Upper lobe of right lung (tissue), 1 donor: Measurements from ENCODE around the gene HP. TPM values are rescaled to one million over a fixed set of nuclear protein-coding genes. Genes with fewer than 3 reads are reported as not detected.
A peak's percentile ranks its signal among the peaks of the same experiment; 100 is the strongest.

Source experiments
- ATAC-seq: fragments of 200-7000 bp; cut with Tn5 transposase; one replicate; pipeline ENCODE4 v1.9.1; 2020; ENCODE audit warnings: mild to moderate bottlenecking, moderate library complexity
- DNase-seq: peaks from one replicate; pipeline ENCODE4 v3.0.0-alpha.2; 2020
- H3K27ac ChIP-seq: fragments of 200-600 bp; one replicate; pipeline ENCODE4 v1.8.0; 2022
- H3K27me3 ChIP-seq: fragments of 200-600 bp; one replicate; pipeline ENCODE4 v1.8.0; 2022; ENCODE audit warnings: mild to moderate bottlenecking
- H3K36me3 ChIP-seq: fragments of 200-600 bp; one replicate; pipeline ENCODE4 v1.8.0; 2022
- H3K4me1 ChIP-seq: fragments of 200-600 bp; one replicate; pipeline ENCODE4 v1.8.0; 2022
- H3K4me3 ChIP-seq: fragments of 200-600 bp; one replicate; pipeline ENCODE4 v1.8.0; 2022; ENCODE audit warnings: mild to moderate bottlenecking
- H3K9me3 ChIP-seq: fragments of 200-600 bp; one replicate; pipeline ENCODE4 v1.8.0; 2022
- intact Hi-C: fragments of 100-400 bp; cut with DNase I; formaldehyde crosslinking; loops from one replicate; pipeline ENCODE4 v1.11.0; 2022
- total RNA-seq: library from RNA; stranded (reverse); fragmentation: NEBNext Ultra II Directional; extraction: Animal tissue kit (Norgen Biotek cat#: 25700); gene quantifications from one replicate; pipeline ENCODE4 v1.2.1, GENCODE V29; 2021
- TF ChIP-seq, protein P1 (sequence below): fragments of 200-600 bp; IDR thresholded peaks from one replicate; pipeline ENCODE4 v1.8.0; 2022; ENCODE audit warnings: antibody characterized with exemption
- donor health status: DM: no; HTN: yes; CAD: no; lungs with severe emphysema.

Gene HP
- total RNA-seq, 1 donor from 2014 or later = 94.2 TPM

DNA sequence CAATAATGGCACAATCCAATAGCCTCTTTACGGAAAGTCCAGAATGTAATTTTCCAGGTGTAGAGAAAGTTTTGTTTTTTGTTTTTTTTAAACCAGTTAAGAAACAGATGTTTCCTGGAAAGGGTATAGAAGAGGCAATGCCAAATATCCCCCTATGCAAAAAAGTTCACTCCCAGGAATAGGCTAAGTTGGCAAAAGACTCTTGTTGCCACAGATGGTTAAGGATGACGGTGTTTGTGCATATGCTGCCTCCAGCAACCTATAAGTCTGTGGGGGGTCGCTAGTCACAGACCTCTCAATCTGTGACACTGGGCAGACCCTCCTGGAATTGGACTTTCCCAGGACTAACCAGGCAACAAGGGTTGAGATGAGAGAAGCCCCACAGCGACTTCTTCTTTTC is 20.9 kb upstream of the HP start:
- intact Hi-C loops = no loop called here
- no peaks in the 10 kb centered on the region for H3K27me3 ChIP-seq
- ATAC-seq (no peak), DNase-seq (no peak)
- no peak overlapping the region for H3K4me3 ChIP-seq
- H3K36me3 ChIP-seq = no peaks in the 10 kb centered on the region
- no peaks in the 10 kb centered on the region for H3K9me3 ChIP-seq
- no peak overlapping the region for H3K27ac ChIP-seq
- TF ChIP-seq, protein P1, sequence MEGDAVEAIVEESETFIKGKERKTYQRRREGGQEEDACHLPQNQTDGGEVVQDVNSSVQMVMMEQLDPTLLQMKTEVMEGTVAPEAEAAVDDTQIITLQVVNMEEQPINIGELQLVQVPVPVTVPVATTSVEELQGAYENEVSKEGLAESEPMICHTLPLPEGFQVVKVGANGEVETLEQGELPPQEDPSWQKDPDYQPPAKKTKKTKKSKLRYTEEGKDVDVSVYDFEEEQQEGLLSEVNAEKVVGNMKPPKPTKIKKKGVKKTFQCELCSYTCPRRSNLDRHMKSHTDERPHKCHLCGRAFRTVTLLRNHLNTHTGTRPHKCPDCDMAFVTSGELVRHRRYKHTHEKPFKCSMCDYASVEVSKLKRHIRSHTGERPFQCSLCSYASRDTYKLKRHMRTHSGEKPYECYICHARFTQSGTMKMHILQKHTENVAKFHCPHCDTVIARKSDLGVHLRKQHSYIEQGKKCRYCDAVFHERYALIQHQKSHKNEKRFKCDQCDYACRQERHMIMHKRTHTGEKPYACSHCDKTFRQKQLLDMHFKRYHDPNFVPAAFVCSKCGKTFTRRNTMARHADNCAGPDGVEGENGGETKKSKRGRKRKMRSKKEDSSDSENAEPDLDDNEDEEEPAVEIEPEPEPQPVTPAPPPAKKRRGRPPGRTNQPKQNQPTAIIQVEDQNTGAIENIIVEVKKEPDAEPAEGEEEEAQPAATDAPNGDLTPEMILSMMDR = no peak
- no peaks in the 10 kb centered on the region for H3K4me1 ChIP-seq

DNA sequence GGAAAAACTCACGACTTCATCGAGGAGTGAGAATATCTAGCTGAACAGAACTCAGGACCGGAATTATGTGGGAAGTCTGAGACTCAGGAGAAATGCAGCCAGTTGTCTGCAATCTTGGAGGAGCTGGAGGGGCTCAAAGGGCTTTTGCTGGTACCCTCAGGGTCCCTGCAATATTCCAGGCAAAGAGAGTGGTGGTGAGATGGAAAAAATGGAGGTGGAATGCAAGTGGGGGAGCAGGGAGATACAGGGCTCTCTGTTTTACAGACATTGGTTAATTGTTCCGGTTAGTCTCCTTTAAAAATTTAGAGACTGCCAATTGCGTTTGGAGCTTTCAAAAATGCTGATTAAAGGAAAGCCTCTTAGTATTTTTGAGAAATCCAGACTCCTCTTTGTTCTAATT is 18.2 kb upstream of the HP start:
- ATAC-seq = no peak

DNA sequence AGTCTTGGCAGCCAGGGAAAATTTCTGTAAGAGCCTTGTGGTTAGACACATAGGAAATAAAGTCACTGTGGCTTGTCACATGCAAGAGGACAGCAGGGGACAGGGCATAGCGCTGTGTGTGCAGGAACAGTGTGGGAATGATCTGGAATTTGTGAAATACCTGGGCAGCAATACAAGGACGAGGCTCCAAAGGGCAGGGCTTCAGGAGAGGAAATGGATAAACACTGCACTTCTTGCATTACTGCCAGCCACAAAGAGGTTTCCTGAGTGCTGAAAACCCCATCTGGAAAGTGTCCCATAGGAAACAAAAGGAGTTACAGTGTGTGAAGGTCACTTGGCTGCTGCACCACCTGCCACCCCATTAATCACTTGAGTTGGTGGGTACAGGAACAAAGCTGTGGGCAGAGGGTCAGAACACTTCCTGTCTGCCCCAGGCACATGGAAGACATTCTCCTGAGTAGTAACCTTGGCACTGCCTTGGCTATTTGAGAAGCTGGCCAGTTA is 12.1 kb upstream of the HP start:
- intact Hi-C loops = no loop called here
- no peaks in the 10 kb centered on the region for H3K36me3 ChIP-seq
- TF ChIP-seq, protein P1 = no peak
- H3K27ac ChIP-seq = no peak overlapping the region
- no peak overlapping the region for H3K4me3 ChIP-seq
- peaks cover 16% of the 10 kb centered on the region for H3K4me1 ChIP-seq
- DNase-seq (no peak), ATAC-seq (peak; percentile 87)
- no peaks in the 10 kb centered on the region for H3K27me3 ChIP-seq
- H3K9me3 ChIP-seq = no peaks in the 10 kb centered on the region

More for the DNA sequence above, 18.2 kb upstream of the HP start:
- H3K36me3 ChIP-seq = no peaks in the 10 kb centered on the region
- no peaks in the 10 kb centered on the region for H3K4me1 ChIP-seq
- intact Hi-C loops = no loop called here
- TF ChIP-seq, protein P1 = no peak
- DNase-seq = no peak
- no peak overlapping the region for H3K4me3 ChIP-seq
- no peak overlapping the region for H3K27ac ChIP-seq
- no peaks in the 10 kb centered on the region for H3K27me3 ChIP-seq
- no peaks in the 10 kb centered on the region for H3K9me3 ChIP-seq

DNA sequence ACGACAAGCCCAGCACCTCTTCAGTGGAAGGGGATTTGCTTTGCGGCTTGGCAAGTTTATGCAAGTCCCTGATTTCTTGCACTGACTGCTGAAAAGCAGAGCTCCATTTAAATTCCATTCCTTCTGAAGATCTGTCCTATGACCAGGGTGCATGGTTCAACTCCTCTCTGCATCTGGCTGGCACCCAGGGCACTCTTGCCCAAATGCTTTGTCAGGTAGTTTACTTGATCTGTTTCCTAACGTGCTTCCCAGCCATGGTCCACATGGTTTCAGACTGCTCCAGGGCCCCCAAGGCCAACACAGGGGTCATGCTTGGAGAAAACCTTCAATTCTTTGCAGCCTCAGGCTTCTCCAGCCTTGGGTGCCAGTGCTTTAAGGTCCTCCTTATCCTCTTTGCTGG is 11.2 kb upstream of the HP start:
- Histone ChIP-seq H3K4me1 (peaks cover 16% of the 10 kb centered on the region), H3K4me3 (no peak overlapping the region), H3K9me3 (no peaks in the 10 kb centered on the region), H3K27ac (no peak overlapping the region), H3K27me3 (no peaks in the 10 kb centered on the region), H3K36me3 (no peaks in the 10 kb centered on the region)
- ATAC-seq = no peak
- intact Hi-C loops = no loop called here
- DNase-seq = no peak
- TF ChIP-seq, protein P1 = no peak

DNA sequence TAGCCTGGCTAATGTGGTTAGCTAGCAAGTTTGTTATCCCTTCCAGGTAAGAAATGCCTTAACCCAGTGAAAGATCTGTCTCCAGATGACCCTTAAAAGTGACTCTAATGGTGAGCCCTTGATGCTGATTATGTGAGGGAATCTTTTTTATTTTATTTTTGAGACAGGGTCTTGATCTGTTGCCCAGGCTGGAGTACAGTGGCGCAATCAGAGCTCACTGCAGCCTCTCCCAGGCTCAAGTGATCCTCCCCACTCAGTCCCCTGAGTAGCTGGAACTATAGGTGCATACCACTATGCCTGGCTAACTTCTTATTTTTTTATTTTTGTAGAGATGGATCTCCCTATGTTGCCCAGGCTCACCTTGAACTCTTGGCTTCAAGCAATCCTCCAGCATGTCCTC is 10.8 kb upstream of the HP start:
- no peak overlapping the region for H3K27ac ChIP-seq
- ATAC-seq (no peak), DNase-seq (no peak)
- TF ChIP-seq, protein P1 = no peak
- no peaks in the 10 kb centered on the region for H3K9me3 ChIP-seq
- intact Hi-C loops = no loop called here
- H3K36me3 ChIP-seq = no peaks in the 10 kb centered on the region
- H3K4me3 ChIP-seq = no peak overlapping the region
- no peaks in the 10 kb centered on the region for H3K27me3 ChIP-seq
- peaks cover 16% of the 10 kb centered on the region for H3K4me1 ChIP-seq

DNA sequence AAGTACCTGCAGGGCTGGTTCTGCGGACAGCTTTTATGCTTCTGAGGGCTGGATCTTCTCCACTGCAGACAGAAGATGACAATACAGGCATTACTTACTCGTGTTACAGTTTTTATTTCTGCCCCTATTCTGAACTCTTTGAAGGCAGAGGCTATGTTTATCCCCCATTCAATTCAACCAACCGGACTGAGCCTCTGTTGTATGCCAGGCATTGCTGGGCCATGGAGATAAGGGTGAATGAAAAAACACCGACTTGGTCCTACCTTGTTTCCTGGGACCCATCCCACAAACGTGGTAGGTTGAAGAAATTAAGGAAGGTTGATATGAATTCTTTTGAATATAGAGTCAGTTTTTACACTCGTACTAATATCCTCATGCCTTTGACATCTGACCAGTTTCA is 10.0 kb upstream of the HP start:
- ATAC-seq = no peak

More for the DNA sequence above, 10.0 kb upstream of the HP start:
- Histone ChIP-seq H3K9me3 (no peaks in the 10 kb centered on the region), H3K27ac (no peak overlapping the region), H3K27me3 (no peaks in the 10 kb centered on the region), H3K4me1 (peaks cover 16% of the 10 kb centered on the region), H3K4me3 (no peak overlapping the region), H3K36me3 (no peaks in the 10 kb centered on the region)
- TF ChIP-seq, protein P1 = no peak
- intact Hi-C loops = no loop called here
- DNase-seq = no peak
